GM23248 (cell line): Measurements from ENCODE around the gene MFSD6. TPM values are rescaled to one million over a fixed set of nuclear protein-coding genes. Genes with fewer than 3 reads are reported as not detected.

ENCODE experiments used
- DNase-seq: peaks from one replicate; pipeline ENCODE4 v3.0.0-alpha.2; 2015
- H2AFZ ChIP-seq: fragments of 200-600 bp; sonication (generic); 2 replicates; pipeline ENCODE4 v1.6.1; 2016; ENCODE audit warnings: antibody characterized with exemption
- H3F3A ChIP-seq: fragments of 200-600 bp; sonication (generic); 2 replicates; pipeline ENCODE4 v1.6.1; 2016; ENCODE audit warnings: mild to moderate bottlenecking, antibody characterized with exemption, mixed run types; ENCODE audit not compliant: insufficient read depth
- H3K27ac ChIP-seq: fragments of 200-600 bp; sonication (generic); 2 replicates; pipeline ENCODE4 v1.5.1; 2016; ENCODE audit warnings: mild to moderate bottlenecking
- H3K27me3 ChIP-seq: fragments of 200-600 bp; sonication (generic); replicated peaks from 2 replicates; pipeline ENCODE4 v1.6.1; 2016; ENCODE audit warnings: mild to moderate bottlenecking; ENCODE audit not compliant: insufficient read depth
- H3K36me3 ChIP-seq: fragments of 200-600 bp; sonication (generic); 2 replicates; pipeline ENCODE4 v1.6.1; 2016; ENCODE audit warnings: low read depth, mild to moderate bottlenecking
- H3K4me1 ChIP-seq: fragments of 200-600 bp; sonication (generic); 2 replicates; pipeline ENCODE4 v1.6.1; 2016; ENCODE audit warnings: mild to moderate bottlenecking; ENCODE audit not compliant: insufficient read depth
- H3K4me2 ChIP-seq: fragments of 200-600 bp; sonication (generic); one replicate; pipeline ENCODE4 v1.6.1; 2016; ENCODE audit warnings: mild to moderate bottlenecking; ENCODE audit not compliant: unreplicated experiment
- H3K4me3 ChIP-seq: fragments of 200-600 bp; sonication (generic); 2 replicates; pipeline ENCODE4 v1.5.1; 2016; ENCODE audit warnings: mild to moderate bottlenecking
- H3K79me2 ChIP-seq: fragments of 200-600 bp; sonication (generic); 2 replicates; pipeline ENCODE4 v1.6.1; 2016; ENCODE audit warnings: mild to moderate bottlenecking; ENCODE audit not compliant: insufficient read depth
- H3K9ac ChIP-seq: fragments of 200-600 bp; sonication (generic); 2 replicates; pipeline ENCODE4 v1.6.1; 2016; ENCODE audit warnings: mild to moderate bottlenecking
- H3K9me2 ChIP-seq: fragments of 200-600 bp; sonication (generic); 2 replicates; pipeline ENCODE4 v1.6.1; 2016; ENCODE audit warnings: mixed run types, mild to moderate bottlenecking, moderate library complexity; ENCODE audit not compliant: insufficient read depth
- H3K9me3 ChIP-seq: fragments of 200-600 bp; sonication (generic); one replicate; pipeline ENCODE4 v1.6.1; 2017; ENCODE audit warnings: low read depth
- H4K20me1 ChIP-seq: fragments of 200-600 bp; sonication (generic); 2 replicates; pipeline ENCODE4 v1.6.0; 2016; ENCODE audit not compliant: insufficient read depth
- EZH2 ChIP-seq: fragments of 200-600 bp; sonication (generic); IDR thresholded peaks from 2 replicates; pipeline ENCODE4 v1.6.1; 2018; ENCODE audit warnings: antibody characterized with exemption, mild to moderate bottlenecking; ENCODE audit not compliant: insufficient read depth, poor library complexity, severe bottlenecking
- EZH2phosphoT487 ChIP-seq: fragments of 200-600 bp; sonication (generic); IDR thresholded peaks from 2 replicates; pipeline ENCODE4 v1.6.1; 2018; ENCODE audit warnings: antibody characterized with exemption, moderate library complexity, mild to moderate bottlenecking, low read depth; ENCODE audit not compliant: insufficient read depth
- WGBS, 2 experiments: methylation state at CpG; one replicate each; pipeline ENCODE4 v1.1.6; 2015 to 2017; ENCODE audit warnings: low lambda C conversion rate in 2 of 2, low coverage in 1 of 2; ENCODE audit errors: missing lambda C conversion rate in 2 of 2; 5-methylcytosine and 5-hydroxymethylcytosine counted together
- in situ Hi-C: fragments of 300-500 bp; cut with MboI; formaldehyde crosslinking; loops from 2 replicates; pipeline ENCODE4 v1.15.0; 2020
- polyA plus RNA-seq: library from polyadenylated mRNA; unstranded; fragments of >200 nt; fragmentation: Nextera tagmentation; extraction: Ambion mirVana; gene quantifications from 2 replicates; pipeline ENCODE4 v1.2.1, GENCODE V29; 2016
- total RNA-seq: library from RNA; depleted of rRNA; stranded (reverse); fragments of >200 nt; shearing (Covaris generic); gene quantifications from 2 replicates; pipeline ENCODE4 v1.2.3, GENCODE V29; 2014

Gene MFSD6
- total and polyA plus RNA-seq, 2 experiments from 2014 or later = 3.2 to 6.7 TPM

- Histone ChIP-seq H3K36me3 (no peaks in the 10 kb centered on the region), H3K9me2 (no peaks in the 10 kb centered on the region; the same call in 1 of the 2 replicates), H2AFZ (no peak overlapping the region), H3K9ac (no peak overlapping the region), H3K4me3 (no peak overlapping the region), H3K27ac (no peak overlapping the region), H3K4me1 (peaks cover 9% of the 10 kb centered on the region), H3K79me2 (no peaks in the 10 kb centered on the region), H3F3A (0 out of 2 replicates have a peak, but pooled peaks cover 11% of the 10 kb centered on the region), H3K27me3 (no peaks in the 10 kb centered on the region), H3K9me3 (no peaks in the 10 kb centered on the region), H3K4me2 (no peak overlapping the region), H4K20me1 (no peaks in the 10 kb centered on the region)
- TF ChIP-seq EZH2phosphoT487 (no peak), EZH2 (no peak)
- WGBS, 2 experiments = 93 to 98% methylated on average over 3 of the region's 3 CpGs
- in situ Hi-C loops = no loop called here
- DNase-seq = no peak
These were observed 38.8 kb downstream of the MFSD6 start for GRCh38 chr2:190446750-190447516.

- Histone ChIP-seq H3K27ac (no peak overlapping the region), H3K9me2 (no peaks in the 10 kb centered on the region; the same call in 1 of the 2 replicates), H3K4me2 (no peak overlapping the region), H3K9me3 (no peaks in the 10 kb centered on the region), H3K4me1 (peaks cover 10% of the 10 kb centered on the region), H3F3A (0 out of 2 replicates have a peak, but pooled peaks cover 13% of the 10 kb centered on the region), H3K4me3 (no peak overlapping the region), H3K36me3 (no peaks in the 10 kb centered on the region), H3K79me2 (no peaks in the 10 kb centered on the region), H3K27me3 (no peaks in the 10 kb centered on the region), H3K9ac (no peak overlapping the region), H4K20me1 (no peaks in the 10 kb centered on the region), H2AFZ (no peak overlapping the region)
- in situ Hi-C loops = no loop called here
- DNase-seq = no peak
- TF ChIP-seq EZH2phosphoT487 (no peak), EZH2 (no peak)
These were observed 39.6 kb downstream of the MFSD6 start for GRCh38 chr2:190447766-190448165.

- H3K9me3 ChIP-seq = no peaks in the 10 kb centered on the region
- no peaks in the 10 kb centered on the region for H3K79me2 ChIP-seq
- no peaks in the 10 kb centered on the region; the same call in 1 of the 2 replicates for H3K9me2 ChIP-seq
- no peaks in the 10 kb centered on the region for H4K20me1 ChIP-seq
- no peak overlapping the region for H3K27ac ChIP-seq
- H3K4me1 ChIP-seq = peaks cover 6% of the 10 kb centered on the region; the same call in 1 of the 2 replicates
- H3K36me3 ChIP-seq = no peaks in the 10 kb centered on the region
- no peak for DNase-seq
- H3K9ac ChIP-seq = no peak overlapping the region
- TF ChIP-seq EZH2 = no peak
- no peak for TF ChIP-seq EZH2phosphoT487
- no peak overlapping the region for H2AFZ ChIP-seq
- H3F3A ChIP-seq = 0 out of 2 replicates have a peak, but pooled peaks cover 13% of the 10 kb centered on the region
- in situ Hi-C loops = no loop called here
- 93 to 94% methylated on average over 2 to 3 of the region's 3 CpGs for WGBS, 2 experiments
- no peaks in the 10 kb centered on the region for H3K27me3 ChIP-seq
- H3K4me3 ChIP-seq = no peak overlapping the region
- no peak overlapping the region for H3K4me2 ChIP-seq
These were observed 41.8 kb downstream of the MFSD6 start for GRCh38 chr2:190449925-190450324.

- Histone ChIP-seq H3K4me2 (no peak overlapping the region), H3K9ac (no peak overlapping the region), H3F3A (0 out of 2 replicates have a peak, but pooled peaks cover 13% of the 10 kb centered on the region), H3K9me3 (no peaks in the 10 kb centered on the region), H3K9me2 (no peaks in the 10 kb centered on the region; the same call in 1 of the 2 replicates), H3K4me1 (peaks cover 6% of the 10 kb centered on the region; the same call in 1 of the 2 replicates), H3K79me2 (no peaks in the 10 kb centered on the region), H4K20me1 (no peaks in the 10 kb centered on the region), H3K36me3 (no peaks in the 10 kb centered on the region), H3K4me3 (no peak overlapping the region), H3K27me3 (no peaks in the 10 kb centered on the region), H3K27ac (no peak overlapping the region), H2AFZ (no peak overlapping the region)
- WGBS, 2 experiments = 89 to 100% methylated on average over 2 of the region's 2 CpGs
- in situ Hi-C loops = no loop called here
- no peak for DNase-seq
- TF ChIP-seq EZH2 (no peak), EZH2phosphoT487 (no peak)
These were observed 42.2 kb downstream of the MFSD6 start for GRCh38 chr2:190450363-190450762.
